HUDEP-2 (cell line): ENCODE results near the gene TEX36.
"Not testable (repeated sequence)": the region's sequence is repeated elsewhere in the genome, so short reads cannot be mapped to it uniquely, and the experiment has no call there.

Source experiments
- DNase-seq, 76 experiments: peaks; one replicate each; lab custom pipeline; 2025; ENCODE audit not compliant: unreplicated experiment in 76 of 76; lab: John Stamatoyannopoulos, UW

The TEX36 gene

DNA sequence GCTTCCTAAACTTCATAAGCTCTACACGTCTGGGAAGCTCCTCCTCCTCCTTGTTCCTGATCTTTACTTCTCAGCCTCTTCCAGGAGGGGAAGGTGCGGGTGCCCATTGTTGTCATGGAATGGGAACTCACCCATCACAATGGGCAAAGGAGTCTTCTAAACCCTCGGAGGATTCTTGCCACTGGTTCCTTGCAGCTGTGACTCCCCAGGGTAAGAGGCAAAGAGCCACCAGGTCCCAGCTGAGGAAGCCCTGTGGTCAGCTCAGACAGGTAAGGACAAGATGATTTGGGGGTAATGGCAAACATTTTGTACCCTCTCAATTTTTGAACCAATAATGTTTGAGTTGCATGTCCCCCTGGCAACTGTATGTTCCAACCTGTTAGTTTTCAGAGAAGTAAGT is at the start of gene TEX36:
Gene TEX36, minus strand, starts transcription at position 101 of the 400 bp plus-strand sequence. CDS start 174 bp downstream, outside the sequence.
- no peak for DNase-seq

DNA sequence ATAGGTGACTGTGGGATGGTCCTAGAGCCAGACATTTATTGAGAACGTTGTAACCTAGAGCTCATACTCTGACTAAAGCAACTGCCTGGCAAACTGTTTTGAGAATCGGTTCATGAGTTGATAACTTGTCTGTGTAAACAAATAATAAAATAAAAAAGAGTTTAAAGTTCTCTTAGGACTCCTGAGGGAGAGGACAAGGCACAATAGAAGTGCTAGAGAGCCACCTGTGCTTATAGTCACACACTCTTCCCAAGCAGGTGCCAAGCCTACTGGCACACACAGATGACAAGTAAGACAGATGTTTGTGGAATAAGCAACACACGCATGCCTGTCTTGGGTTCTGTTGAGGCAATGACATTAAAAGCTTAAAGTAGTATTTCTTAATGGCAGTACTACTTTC is 44.5 kb upstream of the TEX36 start:
- no peak for DNase-seq

DNA sequence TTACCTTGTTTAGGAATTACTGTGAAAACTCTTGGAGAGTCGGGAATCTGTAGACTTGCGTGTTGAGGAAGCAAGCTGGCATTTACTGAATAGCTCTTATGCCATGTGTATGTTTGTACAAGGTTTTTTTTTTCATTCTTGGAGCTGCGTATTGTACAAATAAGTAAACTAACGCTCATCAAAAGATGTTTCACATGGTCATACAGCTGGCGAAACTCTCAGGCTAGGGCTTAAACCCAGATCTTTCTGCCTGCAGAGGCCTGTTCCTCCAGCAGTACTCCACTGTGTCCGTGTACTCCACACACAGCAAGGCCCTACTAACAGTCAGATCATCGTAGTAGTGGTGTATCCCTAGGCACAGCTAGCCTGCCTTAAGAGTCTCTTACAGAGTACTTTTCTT is 44.0 kb upstream of the TEX36 start:
- DNase-seq = no peak

GRCh38 chr10:125722811-125723210 is 39.8 kb upstream of the TEX36 start:
- no peak for DNase-seq

DNA sequence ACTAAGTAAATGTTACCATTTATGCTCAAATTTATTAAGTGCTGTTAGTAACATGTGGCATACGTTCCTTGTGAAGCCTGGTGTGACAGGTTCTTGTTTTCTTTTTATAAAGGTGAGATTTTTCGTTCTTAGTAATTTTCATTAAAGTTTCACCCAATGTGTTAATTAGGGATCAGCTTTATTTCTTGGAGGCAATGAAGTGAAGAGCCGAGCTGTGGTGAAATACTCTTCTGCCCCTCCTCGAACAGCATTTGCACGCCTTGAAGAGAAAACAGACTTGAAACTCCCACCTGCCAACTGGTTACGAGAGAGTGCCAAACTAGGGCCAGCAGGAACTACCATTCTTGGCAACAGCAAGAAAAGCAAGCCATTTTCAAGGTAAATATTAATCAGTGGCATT is 38.1 kb upstream of the TEX36 start:
- DNase-seq = no peak

- peak in 3 of 76 experiments; percentile 1 to 29 (median 16) for DNase-seq
Measured at GRCh38 chr10:125720002-125720382, 37.0 kb upstream of the TEX36 start.

GRCh38 chr10:125719173-125720001 is 36.4 kb upstream of the TEX36 start, which contains the start of gene EDRF1:
TSS of gene EDRF1 (plus strand) at chr10:125719709. CDS start at chr10:125719808, 99 bp downstream.
- peak; percentile 39 to 99 (median 98) for DNase-seq

DNA sequence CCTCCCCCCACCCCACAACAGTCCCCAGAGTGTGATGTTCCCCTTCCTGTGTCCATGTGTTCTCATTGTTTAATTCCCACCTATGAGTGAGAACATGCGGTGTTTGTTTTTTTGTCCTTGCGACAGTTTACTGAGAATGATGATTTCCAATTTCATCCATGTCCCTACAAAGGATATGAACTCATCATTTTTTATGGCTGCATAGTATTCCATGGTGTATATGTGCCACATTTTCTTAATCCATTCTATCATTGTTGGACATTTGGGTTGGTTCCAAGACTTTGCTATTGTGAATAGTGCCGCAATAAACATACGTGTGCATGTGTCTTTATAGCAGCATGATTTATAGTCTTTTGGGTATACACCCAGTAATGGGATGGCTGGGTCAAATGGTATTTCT is 31.8 kb upstream of the TEX36 start:
- not testable (repeated sequence) for DNase-seq

DNA sequence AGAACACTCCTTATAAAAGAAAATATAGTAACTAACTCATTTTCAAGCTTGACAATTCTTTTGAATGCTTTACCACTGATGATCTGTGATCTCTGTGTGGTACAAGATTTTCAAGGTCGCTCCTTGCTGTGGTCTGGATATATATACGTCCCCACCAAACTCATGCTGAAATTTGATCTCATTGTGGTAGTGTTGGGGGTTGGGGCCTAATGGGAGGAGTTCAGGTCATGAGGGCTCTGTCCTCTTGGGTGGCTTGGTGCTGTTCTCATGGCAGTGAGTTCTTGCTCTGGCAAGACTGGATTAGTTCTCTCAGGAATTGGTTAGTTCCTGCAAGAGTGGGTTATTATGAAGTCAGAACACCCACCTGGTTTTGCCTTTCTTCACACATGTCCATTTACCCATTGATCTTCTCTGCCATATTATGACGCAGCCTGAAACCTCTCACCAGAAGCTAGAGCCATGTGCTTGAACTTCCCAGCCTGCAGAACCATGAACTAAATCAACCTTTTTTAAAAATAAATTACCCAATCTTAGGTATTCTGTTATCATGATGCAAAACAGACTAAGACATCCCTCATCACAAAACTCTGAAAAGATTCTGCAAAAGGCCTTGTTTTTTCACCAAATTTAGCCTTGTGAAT is 28.3 kb upstream of the TEX36 start:
- DNase-seq = no peak

DNA sequence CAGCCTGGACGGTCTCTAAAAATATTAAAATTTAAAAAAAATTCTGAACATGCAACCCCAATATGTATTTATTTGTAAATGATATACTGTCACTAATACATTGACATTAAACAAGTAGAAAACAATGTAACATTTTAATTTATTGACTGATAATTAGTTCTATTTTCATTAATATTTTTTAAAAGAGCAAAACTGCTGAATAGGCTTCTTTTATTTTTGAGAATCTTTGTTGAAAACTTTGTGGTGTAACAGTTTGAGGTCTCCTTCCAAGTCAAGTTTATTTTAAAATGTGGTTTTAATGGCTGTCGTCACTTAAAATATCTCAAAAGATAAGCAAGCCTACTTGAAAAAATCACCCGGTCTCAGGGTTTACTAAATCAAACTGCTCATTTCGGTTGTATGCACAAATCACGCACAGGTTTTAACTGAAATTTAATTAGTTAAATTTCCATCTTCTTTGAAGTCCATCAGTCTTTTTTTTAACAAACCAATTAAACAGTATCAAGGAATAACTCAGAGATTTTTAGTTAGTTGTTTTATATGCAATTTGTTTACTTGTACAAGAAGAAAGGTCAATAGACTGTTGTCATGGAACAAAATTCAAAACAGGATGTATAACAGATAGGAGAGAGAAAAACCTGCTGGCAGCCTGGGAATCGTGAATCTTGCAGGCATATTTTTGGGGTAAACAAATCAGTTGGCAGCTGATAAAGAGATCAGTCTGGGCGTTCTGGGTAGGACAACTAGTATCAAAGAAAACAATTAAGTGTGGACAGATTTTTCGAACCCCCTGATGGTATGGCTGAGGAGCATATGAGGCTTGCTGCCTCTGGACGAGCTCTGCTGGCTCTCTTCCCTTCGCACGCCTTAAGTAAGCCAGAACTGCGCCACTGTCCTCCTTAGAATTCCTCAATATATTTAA is 26.9 kb upstream of the TEX36 start:
- no peak for DNase-seq

- DNase-seq = no peak
Measured at GRCh38 chr10:125708971-125709503, 26.1 kb upstream of the TEX36 start.

GRCh38 chr10:125707541-125708468 is 24.8 kb upstream of the TEX36 start:
- DNase-seq = no peak

DNA sequence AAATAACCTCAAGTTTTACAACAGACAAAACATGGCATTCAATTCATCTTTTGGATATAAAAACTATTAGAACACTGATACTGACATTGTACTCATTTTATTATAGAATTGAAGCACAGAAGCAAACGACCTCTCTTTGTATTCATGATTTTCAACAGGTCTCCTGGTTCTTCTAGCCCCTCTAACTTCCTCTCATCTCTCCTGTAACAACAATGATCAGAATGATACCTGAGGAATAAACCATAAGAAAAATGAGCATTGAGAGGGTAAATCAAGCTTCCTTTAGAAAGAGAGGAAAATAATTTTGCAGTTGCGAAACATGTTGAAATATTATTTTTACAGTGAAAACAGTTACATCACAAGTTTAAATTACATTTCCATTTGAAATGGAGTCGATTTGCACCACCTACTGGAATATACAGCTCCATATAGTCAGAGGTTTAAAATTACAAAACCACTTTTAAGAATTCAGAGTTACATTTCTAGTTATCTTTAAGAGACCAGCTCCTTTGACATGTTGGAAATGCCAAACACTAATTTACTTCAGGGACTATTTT is 17.5 kb upstream of the TEX36 start:
- DNase-seq = no peak

GRCh38 chr10:125699562-125700143 is 16.7 kb upstream of the TEX36 start:
- no peak for DNase-seq

GRCh38 chr10:125698481-125698998 is 15.6 kb upstream of the TEX36 start:
- no peak for DNase-seq

DNA sequence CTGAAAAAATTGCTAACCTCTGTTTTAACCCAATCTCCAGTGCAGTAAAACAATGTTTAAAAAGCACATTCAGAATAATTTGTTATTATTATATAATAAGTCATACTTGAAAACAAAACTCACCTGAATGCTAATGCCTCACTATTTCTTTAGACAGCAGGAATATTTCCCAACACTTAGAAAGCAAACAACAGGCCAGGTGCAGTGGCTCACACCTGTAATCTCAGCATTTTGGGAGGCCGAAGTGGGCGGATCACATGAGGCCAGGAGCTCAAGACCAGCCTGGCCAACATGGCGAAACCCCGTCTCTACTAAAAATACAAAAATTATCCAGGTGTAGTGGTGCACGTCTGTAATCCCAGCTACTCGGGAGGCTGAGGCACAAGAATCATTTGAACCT is 13.9 kb upstream of the TEX36 start:
- DNase-seq = not testable (repeated sequence)

- no peak for DNase-seq
Measured at GRCh38 chr10:125694883-125695282, 11.9 kb upstream of the TEX36 start.

- DNase-seq = no peak
Measured at GRCh38 chr10:125693524-125693847, 10.5 kb upstream of the TEX36 start.
